Sigmoid colon (tissue), 7 donors: Measurements from ENCODE around the gene BMP3. TPM values are rescaled to one million over a fixed set of nuclear protein-coding genes. Genes with fewer than 3 reads are reported as not detected.

Experiments
- DNase-seq: peaks from one replicate; pipeline ENCODE4 v3.0.0-alpha.2; 2019
- H3K27ac ChIP-seq, 4 donors: fragments of 200-600 bp; sonication (generic); one replicate each; pipeline ENCODE4 v1.5.1; 2016 to 2019; ENCODE audit warnings: mild to moderate bottlenecking in 1 of 4
- H3K27me3 ChIP-seq, 3 donors: fragments of 200-600 bp; sonication (generic); one replicate each; pipeline ENCODE4 v1.5.1; 2019; ENCODE audit warnings: mild to moderate bottlenecking in 1 of 3
- H3K36me3 ChIP-seq, 4 donors: fragments of 200-600 bp; sonication (generic); one replicate each; pipeline ENCODE4 v1.5.1; 2016 to 2019
- H3K4me1 ChIP-seq, 4 donors: fragments of 200-600 bp; sonication (generic); one replicate each; pipeline ENCODE4 v1.5.1; 2017 to 2019
- H3K4me3 ChIP-seq, 4 donors: fragments of 200-600 bp; sonication (generic); one replicate each; pipeline ENCODE4 v1.5.1; 2017 to 2019; ENCODE audit warnings: mild to moderate bottlenecking in 2 of 4, moderate library complexity in 1 of 4
- H3K9me3 ChIP-seq, 4 donors: fragments of 200-600 bp in 3 of 4; sonication (generic) in 3 of 4; one replicate each; pipeline versions ENCODE4 v1.5.1 to v1.6.1; 2013 to 2019
- EP300 ChIP-seq, 4 donors: sonication (generic); formaldehyde crosslinking; IDR thresholded peaks; one replicate each; pipeline ENCODE4 v1.6.1; 2017; ENCODE audit warnings: antibody characterized with exemption in 4 of 4
- POLR2A ChIP-seq, 2 donors: fragments of 450-650 bp; IDR thresholded peaks; one replicate each; pipeline ENCODE4 v1.6.1; 2016; ENCODE audit warnings: antibody characterized with exemption in 2 of 2, mild to moderate bottlenecking in 2 of 2, moderate library complexity in 2 of 2
- POLR2AphosphoS5 ChIP-seq, 4 donors: sonication (generic); formaldehyde crosslinking; IDR thresholded peaks; one replicate each; pipeline ENCODE4 v1.6.1; 2017; ENCODE audit warnings: antibody characterized with exemption in 4 of 4
- WGBS, 2 donors: extraction: QIAGEN DNeasy Blood & Tissue Kit; methylation state at CpG; one replicate each; pipeline ENCODE4 v1.1.7; 2013; 5-methylcytosine and 5-hydroxymethylcytosine counted together
- intact Hi-C: fragments of 100-400 bp; cut with DNase I; formaldehyde crosslinking; loops from one replicate; pipeline ENCODE4 v1.15.1; 2023
- polyA plus RNA-seq, 3 donors: library from polyadenylated mRNA; stranded (reverse); fragments of 200-250 nt; gene quantifications; one replicate each; pipeline ENCODE4 v1.2.3, GENCODE V29; 2013
- total RNA-seq, 4 donors: library from RNA; depleted of rRNA; stranded (reverse); fragments of >200 nt; gene quantifications; one replicate each; pipeline ENCODE4 v1.1.0, GENCODE V29; 2016
- TF ChIP-seq, protein P1 (sequence below), 4 experiments: fragments of 450-650 bp in 3 of 4; fragments of 200-600 bp in 1 of 4; IDR thresholded peaks; one replicate each; pipeline ENCODE4 v1.5.1; 2016 to 2019; ENCODE audit warnings: antibody characterized with exemption in 4 of 4, mild to moderate bottlenecking in 3 of 4, moderate library complexity in 2 of 4
- donor health status: healthy with polysubstance abuse.
- donor health status: Bipolar disorder and iron deficiency.
- donor health status: healthy.

The BMP3 gene
- total and polyA plus RNA-seq, 7 donors, result 3.7 to 63.1 (median 30.5) TPM

- TF ChIP-seq, protein P1, sequence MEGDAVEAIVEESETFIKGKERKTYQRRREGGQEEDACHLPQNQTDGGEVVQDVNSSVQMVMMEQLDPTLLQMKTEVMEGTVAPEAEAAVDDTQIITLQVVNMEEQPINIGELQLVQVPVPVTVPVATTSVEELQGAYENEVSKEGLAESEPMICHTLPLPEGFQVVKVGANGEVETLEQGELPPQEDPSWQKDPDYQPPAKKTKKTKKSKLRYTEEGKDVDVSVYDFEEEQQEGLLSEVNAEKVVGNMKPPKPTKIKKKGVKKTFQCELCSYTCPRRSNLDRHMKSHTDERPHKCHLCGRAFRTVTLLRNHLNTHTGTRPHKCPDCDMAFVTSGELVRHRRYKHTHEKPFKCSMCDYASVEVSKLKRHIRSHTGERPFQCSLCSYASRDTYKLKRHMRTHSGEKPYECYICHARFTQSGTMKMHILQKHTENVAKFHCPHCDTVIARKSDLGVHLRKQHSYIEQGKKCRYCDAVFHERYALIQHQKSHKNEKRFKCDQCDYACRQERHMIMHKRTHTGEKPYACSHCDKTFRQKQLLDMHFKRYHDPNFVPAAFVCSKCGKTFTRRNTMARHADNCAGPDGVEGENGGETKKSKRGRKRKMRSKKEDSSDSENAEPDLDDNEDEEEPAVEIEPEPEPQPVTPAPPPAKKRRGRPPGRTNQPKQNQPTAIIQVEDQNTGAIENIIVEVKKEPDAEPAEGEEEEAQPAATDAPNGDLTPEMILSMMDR (IDR thresholded peaks at IDR 0.05), result no peak
- no peak for TF ChIP-seq POLR2AphosphoS5 (IDR thresholded peaks at IDR 0.05)
- no peak for TF ChIP-seq POLR2A (IDR thresholded peaks at IDR 0.05)
- no peak for TF ChIP-seq EP300 (IDR thresholded peaks at IDR 0.05)
- H3K36me3 ChIP-seq, result no peaks in the 10 kb centered on the region
- H3K4me1 ChIP-seq, result no peaks in the 10 kb centered on the region
- no peak for DNase-seq
- H3K27ac ChIP-seq, result no peak overlapping the region
- no peak overlapping the region for H3K4me3 ChIP-seq
- no peaks in the 10 kb centered on the region for H3K9me3 ChIP-seq
- no peaks in the 10 kb centered on the region for H3K27me3 ChIP-seq
- 66 to 71% methylated on average over 2 of the region's 2 CpGs for WGBS, 2 donors
- intact Hi-C loops, result no loop called here
Observed at GRCh38 chr4:81095389-81095788, 64.9 kb downstream of the BMP3 start.

DNA sequence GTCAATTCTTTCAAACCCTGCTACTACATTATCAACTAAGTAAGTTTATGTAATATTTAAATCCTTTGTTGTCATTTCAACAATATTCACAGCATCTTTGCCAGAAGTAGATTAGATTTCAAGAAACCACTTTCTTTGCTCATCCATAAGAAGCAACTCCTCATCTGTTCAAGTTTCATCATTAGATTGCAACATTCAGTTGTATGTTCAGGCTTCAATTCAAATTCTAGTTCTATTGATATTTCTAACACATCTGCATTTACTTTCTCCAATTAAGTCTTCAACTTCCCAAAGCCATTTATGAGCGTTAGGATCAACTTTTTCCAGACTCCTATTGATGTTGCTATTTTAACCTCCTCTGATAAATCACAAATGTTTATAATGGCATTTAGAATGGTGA is 66.1 kb downstream of the BMP3 start:
- 88% methylated on average over 1 of the region's 1 CpG for WGBS, 2 donors
- H3K36me3 ChIP-seq, result no peaks in the 10 kb centered on the region
- intact Hi-C loops, result no loop called here
- no peak overlapping the region for H3K4me3 ChIP-seq
- no peaks in the 10 kb centered on the region for H3K27me3 ChIP-seq
- no peak for DNase-seq
- H3K27ac ChIP-seq, result no peak overlapping the region
- no peaks in the 10 kb centered on the region for H3K9me3 ChIP-seq
- TF ChIP-seq POLR2A (IDR thresholded peaks at IDR 0.05) (no peak), EP300 (IDR thresholded peaks at IDR 0.05) (no peak), POLR2AphosphoS5 (IDR thresholded peaks at IDR 0.05) (no peak)
- TF ChIP-seq, protein P1 (IDR thresholded peaks at IDR 0.05), result no peak
- H3K4me1 ChIP-seq, result no peaks in the 10 kb centered on the region

DNA sequence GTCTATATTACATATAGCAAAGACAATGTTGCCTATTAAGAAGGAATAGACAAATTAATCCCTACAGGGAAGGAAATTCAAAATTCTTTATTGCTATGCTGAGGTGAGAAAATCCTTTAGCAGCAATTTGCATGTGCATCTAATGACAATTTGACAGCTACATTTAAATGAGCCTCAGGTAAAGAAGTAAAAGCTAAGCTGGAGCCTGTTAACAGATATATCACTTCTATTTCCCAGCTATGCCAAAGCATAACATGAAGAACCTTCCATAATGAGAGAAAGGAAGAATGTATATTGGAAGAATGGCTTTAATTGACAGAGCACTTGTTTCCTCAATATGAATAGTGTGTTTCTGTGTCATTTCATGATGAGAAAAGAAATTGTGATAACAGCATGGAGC is 71.6 kb downstream of the BMP3 start:
- DNase-seq, result no peak

DNA sequence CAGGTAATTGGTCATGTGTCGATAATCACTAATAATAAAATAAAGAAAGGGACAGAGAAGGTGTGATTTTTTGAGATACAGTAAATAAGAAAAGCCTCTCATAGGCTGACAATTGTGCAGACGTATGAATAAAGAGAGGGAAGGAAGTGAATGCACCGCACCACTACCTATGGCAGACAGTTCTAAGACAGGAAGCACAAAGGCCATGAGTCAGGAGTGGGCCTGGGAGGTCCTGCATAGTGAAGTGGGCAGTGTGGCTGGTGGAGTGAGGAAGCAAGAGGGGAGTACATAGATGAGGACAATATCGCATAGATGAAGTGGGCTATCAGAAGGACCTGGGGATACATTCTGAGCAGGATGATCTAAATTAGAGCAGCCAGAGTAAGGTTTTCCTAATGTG is 75.6 kb downstream of the BMP3 start:
- TF ChIP-seq EP300 (IDR thresholded peaks at IDR 0.05) (no peak), POLR2A (IDR thresholded peaks at IDR 0.05) (no peak), POLR2AphosphoS5 (IDR thresholded peaks at IDR 0.05) (no peak)
- TF ChIP-seq, protein P1 (IDR thresholded peaks at IDR 0.05), result no peak
- 74 to 93% methylated on average over 4 of the region's 4 CpGs for WGBS, 2 donors
- intact Hi-C loops, result no loop called here
- no peaks in the 10 kb centered on the region for H3K4me1 ChIP-seq
- no peaks in the 10 kb centered on the region for H3K9me3 ChIP-seq
- H3K4me3 ChIP-seq, result no peak overlapping the region
- no peaks in the 10 kb centered on the region for H3K27me3 ChIP-seq
- no peaks in the 10 kb centered on the region for H3K36me3 ChIP-seq
- no peak overlapping the region for H3K27ac ChIP-seq
- DNase-seq, result no peak

More for the DNA sequence above, 71.6 kb downstream of the BMP3 start:
- H3K36me3 ChIP-seq, result no peaks in the 10 kb centered on the region
- no peak for TF ChIP-seq POLR2AphosphoS5 (IDR thresholded peaks at IDR 0.05)
- TF ChIP-seq, protein P1 (IDR thresholded peaks at IDR 0.05), result no peak
- TF ChIP-seq POLR2A (IDR thresholded peaks at IDR 0.05), result no peak
- no peak for TF ChIP-seq EP300 (IDR thresholded peaks at IDR 0.05)
- H3K27me3 ChIP-seq, result no peaks in the 10 kb centered on the region
- no peak overlapping the region for H3K27ac ChIP-seq
- no peaks in the 10 kb centered on the region for H3K9me3 ChIP-seq
- intact Hi-C loops, result no loop called here
- H3K4me3 ChIP-seq, result no peak overlapping the region
- no peaks in the 10 kb centered on the region for H3K4me1 ChIP-seq

Other genes with a start within 250 kb of the BMP3 start
- 10 to 100 TPM in 1 of 4 donors, 1 to 10 TPM in 3; 2.3 to 10.8 (median 2.5) TPM for gene PRKG2, start 184.5 kb downstream of the BMP3 start, total RNA-seq
- gene PRKG2, start 184.5 kb downstream of the BMP3 start, polyA plus RNA-seq, result 10 to 100 TPM in 2 of 3 donors, 1 to 10 TPM in 1; 1.2 to 19.9 (median 16.2) TPM